Measurements from ENCODE around the gene PDE10A. TPM values are rescaled to one million over a fixed set of nuclear protein-coding genes. Genes with fewer than 3 reads are reported as not detected.
A peak's percentile ranks its signal among the peaks of the same experiment; 100 is the strongest.

The PDE10A gene
- total and polyA plus RNA-seq, 2 of the 4 experiments (the other 2 are of a cell fraction) = 3.4 to 12.4 TPM

DNA sequence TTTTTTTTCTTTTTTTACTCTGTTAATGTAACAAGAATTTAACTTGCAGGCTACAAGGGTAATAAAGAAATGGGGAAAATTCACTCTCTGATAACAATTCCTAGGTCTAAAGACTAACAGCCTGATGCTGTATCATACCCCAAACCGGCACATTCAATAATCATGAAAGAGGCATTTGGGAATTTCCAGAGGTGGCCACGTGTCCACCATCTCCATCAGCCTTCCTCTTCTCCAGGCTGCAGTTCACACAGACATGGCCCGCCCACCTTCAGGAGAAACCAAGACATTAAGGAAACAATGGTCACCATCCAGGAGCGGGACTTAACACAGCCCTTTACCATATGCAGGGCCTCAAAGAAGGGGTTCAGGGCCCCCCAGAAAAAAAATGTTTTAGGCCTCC is 44.8 kb downstream of the PDE10A start:
- H2BK5ac ChIP-seq (ENCODE audit: low read depth, low read length, poor library complexity, severe bottlenecking) = no peak overlapping the region

More for the DNA sequence above, 44.8 kb downstream of the PDE10A start:
- H4K20me1 ChIP-seq (ENCODE audit: insufficient read depth, low read length) = no peaks in the 10 kb centered on the region
- no TSS peak for BruUV-seq (replicated peaks)
- H3K4me1 ChIP-seq (ENCODE audit: control insufficient read depth, insufficient read depth, low read length) = peaks cover 5% of the 10 kb centered on the region
- no peak for ATAC-seq (ENCODE audit: low read depth)
- no peak overlapping the region for H3K9ac ChIP-seq (ENCODE audit: low read depth, low read length)
- dilution Hi-C loops (cut with HindIII; ENCODE audit: low sequenced_read_pairs, unreplicated experiment) = no loop called here
- no peak overlapping the region for H3K27ac ChIP-seq (ENCODE audit: insufficient read depth, low read length)
- ChIA-PET CTCF (no interaction called here), POLR2A (ENCODE audit: unreplicated experiment) (no interaction called here)
- H3K4me3 ChIP-seq (ENCODE audit: insufficient read depth, low read depth, low read length) = no peak overlapping the region
- H3K36me3 ChIP-seq (ENCODE audit: control insufficient read depth, insufficient read depth, low read length) = no peaks in the 10 kb centered on the region
- no peak overlapping the region for H3K4me2 ChIP-seq (ENCODE audit: low read depth, low read length)
- no peak overlapping the region for H3K14ac ChIP-seq (replicated peaks; ENCODE audit: low read depth, low read length)
- no peak overlapping the region for H2AFZ ChIP-seq (replicated peaks; ENCODE audit: low read length, poor library complexity)
- no peak overlapping the region for H3K4ac ChIP-seq (ENCODE audit: low read depth, low read length)
- H4K8ac ChIP-seq (ENCODE audit: low read depth in 2 of 2, low read length in 2 of 2) = no peak overlapping the region
- H3K9me3 ChIP-seq (ENCODE audit: control insufficient read depth, insufficient read depth, low read length) = no peaks in the 10 kb centered on the region
- no peak for TF ChIP-seq RCOR1 (IDR thresholded peaks at IDR 0.05; ENCODE audit: insufficient replicate concordance, low read length)
- TF ChIP-seq RAD21 (IDR thresholded peaks at IDR 0.05; ENCODE audit: low read length) = no peak
- TF ChIP-seq POLR2A (IDR thresholded peaks at IDR 0.05; ENCODE audit: low read depth, low read length) = no peak
- TF ChIP-seq SMC3 (IDR thresholded peaks at IDR 0.05; ENCODE audit: low read depth, low read length) = no peak
- TF ChIP-seq, protein P1, sequence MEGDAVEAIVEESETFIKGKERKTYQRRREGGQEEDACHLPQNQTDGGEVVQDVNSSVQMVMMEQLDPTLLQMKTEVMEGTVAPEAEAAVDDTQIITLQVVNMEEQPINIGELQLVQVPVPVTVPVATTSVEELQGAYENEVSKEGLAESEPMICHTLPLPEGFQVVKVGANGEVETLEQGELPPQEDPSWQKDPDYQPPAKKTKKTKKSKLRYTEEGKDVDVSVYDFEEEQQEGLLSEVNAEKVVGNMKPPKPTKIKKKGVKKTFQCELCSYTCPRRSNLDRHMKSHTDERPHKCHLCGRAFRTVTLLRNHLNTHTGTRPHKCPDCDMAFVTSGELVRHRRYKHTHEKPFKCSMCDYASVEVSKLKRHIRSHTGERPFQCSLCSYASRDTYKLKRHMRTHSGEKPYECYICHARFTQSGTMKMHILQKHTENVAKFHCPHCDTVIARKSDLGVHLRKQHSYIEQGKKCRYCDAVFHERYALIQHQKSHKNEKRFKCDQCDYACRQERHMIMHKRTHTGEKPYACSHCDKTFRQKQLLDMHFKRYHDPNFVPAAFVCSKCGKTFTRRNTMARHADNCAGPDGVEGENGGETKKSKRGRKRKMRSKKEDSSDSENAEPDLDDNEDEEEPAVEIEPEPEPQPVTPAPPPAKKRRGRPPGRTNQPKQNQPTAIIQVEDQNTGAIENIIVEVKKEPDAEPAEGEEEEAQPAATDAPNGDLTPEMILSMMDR (conservative IDR thresholded peaks at IDR 0.05; ENCODE audit: low read depth, low read length) = no peak
- TF ChIP-seq RFX5 (IDR thresholded peaks at IDR 0.05; ENCODE audit: low read depth, low read length) = no peak
- no peak for TF ChIP-seq BHLHE40 (IDR thresholded peaks at IDR 0.05; ENCODE audit: low read depth, low read length)
- no peak for TF ChIP-seq MAZ (IDR thresholded peaks at IDR 0.05; ENCODE audit: borderline replicate concordance, low read depth, low read length)
- no peak overlapping the region for H4K91ac ChIP-seq (ENCODE audit: insufficient read depth, low read depth, low read length)
- peaks cover 16 to 33% of the 10 kb centered on the region in 2 experiments for H3K79me1 ChIP-seq (ENCODE audit: low read depth in 1 of 2, low read length in 2 of 2)
- no peaks in the 10 kb centered on the region for H3K27me3 ChIP-seq (ENCODE audit: control insufficient read depth, insufficient read depth, low read length)
- no CpG with 5 or more reads among the region's 4 CpGs for WGBS, 2 experiments (ENCODE audit: extremely low coverage in 2 of 2, insufficient read length in 1 of 2)
- 0 out of 2 replicates have a peak, but pooled peaks cover 4% of the 10 kb centered on the region for H3K9me1 ChIP-seq (ENCODE audit: insufficient read depth, low read length)
- no peak overlapping the region for H2BK120ac ChIP-seq (ENCODE audit: low read depth, low read length)
- H2AK9ac ChIP-seq (replicated peaks; ENCODE audit: low read depth, low read length, poor library complexity) = no peak overlapping the region
- DNase-seq = peak; percentile 41
- no peak overlapping the region for H3K56ac ChIP-seq (ENCODE audit: extremely low read depth, insufficient read depth, low read length)
- in situ Hi-C loops (cut with MboI; ENCODE audit: low sequenced_read_pairs) = no loop called here
- no peak overlapping the region for H2BK20ac ChIP-seq (ENCODE audit: low read depth, low read length)
- no peak overlapping the region for H3K23ac ChIP-seq (ENCODE audit: low read depth, low read length)
- no peak overlapping the region for H4K5ac ChIP-seq (ENCODE audit: low read depth, low read length)
- no peak overlapping the region for H2AK5ac ChIP-seq (ENCODE audit: low read depth, low read length)
- intact Hi-C loops (cut with micrococcal nuclease) = no loop called here
- H2BK15ac ChIP-seq (ENCODE audit: low read depth, low read length) = no peak overlapping the region
- no peak overlapping the region for H3K18ac ChIP-seq (ENCODE audit: low read depth, low read length)
